ENCODE measurements around the gene NAALADL1. TPM values are rescaled to one million over a fixed set of nuclear protein-coding genes. Genes with fewer than 3 reads are reported as not detected.
A peak's percentile ranks its signal among the peaks of the same experiment; 100 is the strongest.

The NAALADL1 gene
- total RNA-seq, 1 donor from 2014 or later, result 13.4 TPM

- ChIA-PET CTCF (no interaction called here), POLR2A (no interaction called here)
- no peaks in the 10 kb centered on the region for H3K36me3 Mint-ChIP-seq (ENCODE audit: low read depth)
- H3K27me3 Mint-ChIP-seq, result no peaks in the 10 kb centered on the region
- no peak overlapping the region for H3K27ac Mint-ChIP-seq
- H3K4me1 Mint-ChIP-seq, result peaks cover 7% of the 10 kb centered on the region
- no peak overlapping the region for H3K4me3 Mint-ChIP-seq
- H3K9me3 Mint-ChIP-seq, result no peaks in the 10 kb centered on the region
- no peak for ATAC-seq (ENCODE audit: low read depth)
- TF ChIP-seq CTCF (IDR thresholded peaks at IDR 0.05), result no peak
- intact Hi-C loops (cut with micrococcal nuclease), result no loop called here
- DNase-seq, result no peak
Observed at GRCh38 chr11:65002706-65003105, 55.6 kb downstream of the NAALADL1 start.

DNA sequence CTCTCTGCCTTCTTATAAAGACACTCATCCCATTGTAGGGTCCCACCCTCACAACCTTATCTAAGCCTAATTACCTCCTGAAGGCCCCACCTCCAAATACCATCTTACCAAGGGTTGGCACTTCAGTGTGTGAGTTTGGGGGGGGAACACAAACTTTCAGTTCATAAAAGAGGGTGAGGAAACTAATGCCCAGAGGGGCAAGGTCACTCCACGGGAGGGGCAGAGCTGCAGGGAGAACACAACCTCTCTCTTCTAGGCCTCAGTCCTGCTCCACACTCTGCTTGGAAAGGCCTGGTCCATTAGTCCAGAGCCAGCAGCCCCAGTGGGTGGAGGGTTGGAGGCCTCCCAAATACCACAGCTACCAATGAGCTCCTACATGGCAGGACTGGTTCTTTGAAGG lies 58.9 kb downstream of the NAALADL1 start:
- no peak for TF ChIP-seq CTCF (IDR thresholded peaks at IDR 0.05)
- intact Hi-C loops (cut with micrococcal nuclease), result no loop called here
- H3K9me3 Mint-ChIP-seq, result no peaks in the 10 kb centered on the region
- H3K36me3 Mint-ChIP-seq (ENCODE audit: low read depth), result no peaks in the 10 kb centered on the region
- H3K4me3 Mint-ChIP-seq, result no peak overlapping the region
- H3K27ac Mint-ChIP-seq, result no peak overlapping the region
- ATAC-seq (ENCODE audit: low read depth) (no peak), DNase-seq (no peak)
- H3K27me3 Mint-ChIP-seq, result no peaks in the 10 kb centered on the region
- POLR2A ChIA-PET, result interaction anchor here (0.6 kb wide), 1 partner anchor 9 kb away, joined by 11 read pairs; no protein-coding TSS in a partner anchor
- peaks cover 19% of the 10 kb centered on the region for H3K4me1 Mint-ChIP-seq
- CTCF ChIA-PET, result interaction anchor here (1.3 kb wide), 1 partner anchor 13 kb away, joined by 4 read pairs; no protein-coding TSS in a partner anchor

DNA sequence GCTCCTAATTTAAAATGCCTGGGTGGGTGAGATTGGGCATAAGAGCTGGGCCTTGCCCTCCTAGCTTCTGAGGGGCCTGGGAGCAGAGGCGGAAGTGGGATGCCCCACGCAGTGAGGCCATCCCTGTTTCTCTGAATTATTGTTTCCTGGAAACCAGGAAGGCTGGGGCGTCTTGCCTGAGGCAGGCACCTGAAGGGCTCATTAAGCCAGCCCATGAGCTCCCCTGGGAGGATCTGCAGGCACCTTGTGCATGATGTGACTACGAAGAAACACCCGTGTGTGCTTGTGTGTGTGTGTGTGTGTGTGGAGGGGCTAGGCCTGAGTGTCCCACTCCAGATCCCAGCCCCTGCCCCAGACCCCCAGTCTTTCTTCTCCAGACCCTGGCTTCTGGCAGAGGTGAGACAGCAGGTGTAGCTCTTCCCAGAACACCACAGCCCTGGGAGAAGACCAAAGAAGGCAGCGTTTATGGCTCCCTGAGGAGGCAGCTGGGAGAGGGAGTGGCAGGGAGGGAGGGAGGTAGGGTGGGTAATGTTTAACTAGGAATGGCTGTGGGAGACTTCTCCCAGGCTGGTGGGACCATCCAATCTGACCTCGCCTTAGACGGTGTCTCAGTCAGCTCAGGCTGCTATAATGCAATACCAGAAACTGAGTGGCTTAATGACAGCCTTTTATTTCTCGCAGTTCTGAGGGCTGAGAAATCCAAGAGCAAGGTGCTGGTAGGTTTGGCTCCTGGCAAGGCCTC lies 59.5 kb downstream of the NAALADL1 start:
- POLR2A ChIA-PET, result no interaction called here
- DNase-seq, result no peak
- no peak overlapping the region for H3K27ac Mint-ChIP-seq
- no peaks in the 10 kb centered on the region for H3K9me3 Mint-ChIP-seq
- no peak overlapping the region for H3K4me3 Mint-ChIP-seq
- CTCF ChIA-PET, result interaction anchor here (1.3 kb wide), 1 partner anchor 14 kb away, joined by 4 read pairs; no protein-coding TSS in a partner anchor
- no peak for ATAC-seq (ENCODE audit: low read depth)
- intact Hi-C loops (cut with micrococcal nuclease), result no loop called here
- no peak for TF ChIP-seq CTCF (IDR thresholded peaks at IDR 0.05)
- no peaks in the 10 kb centered on the region for H3K27me3 Mint-ChIP-seq
- peaks cover 19% of the 10 kb centered on the region for H3K4me1 Mint-ChIP-seq
- no peaks in the 10 kb centered on the region for H3K36me3 Mint-ChIP-seq (ENCODE audit: low read depth)

DNA sequence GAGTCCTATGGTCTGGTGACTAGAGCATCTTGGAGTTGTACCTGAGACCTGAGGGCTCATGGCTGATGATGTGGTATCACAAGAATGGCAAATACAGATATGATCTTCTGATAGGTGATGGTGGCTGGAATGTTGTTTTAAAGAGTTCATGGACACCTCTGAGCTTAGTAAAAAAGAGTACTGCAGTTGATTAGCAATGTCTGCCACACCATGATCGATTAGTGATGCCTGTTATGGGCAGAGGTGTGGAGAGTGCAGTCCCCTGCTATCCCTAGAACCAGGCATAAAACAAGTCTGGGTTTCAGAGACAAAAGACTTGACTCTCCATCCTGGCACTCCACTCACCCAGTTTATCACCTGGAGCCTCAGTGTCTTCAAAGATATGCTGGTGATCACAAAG lies 60.2 kb downstream of the NAALADL1 start:
- Mint-ChIP-seq H3K4me3 (no peak overlapping the region), H3K36me3 (ENCODE audit: low read depth) (no peaks in the 10 kb centered on the region), H3K27ac (peak overlapping the region; percentile 3), H3K9me3 (no peaks in the 10 kb centered on the region), H3K27me3 (no peaks in the 10 kb centered on the region), H3K4me1 (peaks cover 19% of the 10 kb centered on the region)
- POLR2A ChIA-PET, result no interaction called here
- ATAC-seq (ENCODE audit: low read depth), result no peak
- DNase-seq, result no peak
- no peak for TF ChIP-seq CTCF (IDR thresholded peaks at IDR 0.05)
- CTCF ChIA-PET, result interaction anchor here (3.8 kb wide), 1 partner anchor 16 kb away, joined by 12 read pairs; the partner anchor contains the start of gene ARL2
- intact Hi-C loops (cut with micrococcal nuclease), result no loop called here

DNA sequence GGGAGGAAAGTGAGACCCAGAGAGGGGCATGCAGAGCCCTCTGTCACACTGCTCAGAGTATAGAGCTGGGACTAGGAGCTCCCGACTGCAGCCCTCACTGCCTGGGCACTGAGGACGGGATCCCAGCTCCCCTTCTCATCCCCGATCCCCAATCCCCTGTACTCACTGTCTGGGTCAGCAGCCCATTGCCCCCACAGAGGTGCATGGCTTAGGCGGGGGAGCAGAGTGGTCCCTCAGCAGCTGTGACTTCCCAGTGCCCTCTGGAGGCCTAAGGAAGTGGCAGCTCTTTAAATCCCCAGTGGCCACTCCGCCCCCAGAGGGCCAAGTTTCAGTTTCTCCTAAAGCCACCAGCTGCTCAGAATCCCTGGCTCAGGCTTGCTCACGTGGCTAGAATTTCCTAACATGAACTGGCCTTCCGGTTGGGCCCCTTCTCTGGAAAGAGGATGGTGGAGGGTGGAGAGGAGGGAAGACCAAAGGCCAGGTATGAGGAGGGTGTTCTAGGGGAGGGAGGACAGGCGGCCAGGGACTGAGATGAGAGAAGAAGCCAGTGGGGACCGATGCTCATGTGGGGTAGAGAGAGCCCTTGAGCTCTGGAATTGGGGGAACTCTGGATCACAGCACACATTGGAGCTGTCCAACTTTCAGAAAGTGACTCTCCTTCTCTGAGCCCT lies 61.5 kb downstream of the NAALADL1 start, which contains the start of gene BATF2:
BATF2 (minus strand) TSS at position 262 of the 671 bp plus-strand sequence; CDS start at position 205, 57 bp downstream.
- peaks cover 20% of the 10 kb centered on the region for H3K4me1 Mint-ChIP-seq
- H3K36me3 Mint-ChIP-seq (ENCODE audit: low read depth), result no peaks in the 10 kb centered on the region
- TF ChIP-seq CTCF (IDR thresholded peaks at IDR 0.05), result no peak
- ChIA-PET POLR2A (interaction anchor here (0.5 to 1.6 kb wide), 7 partner anchors 17 to 187 kb away, joined by 3 to 9 read pairs (median 3); partner anchors contain the start of genes ARL2 and MAJIN), CTCF (interaction anchor here (0.8 to 3.8 kb wide), 4 partner anchors 11 to 149 kb away, joined by 3 to 12 read pairs (median 8); partner anchors contain the start of genes ARL2 and MAJIN)
- H3K4me3 Mint-ChIP-seq, result peak within 1 kb of the TSS; percentile 70
- DNase-seq (peak; percentile 33), ATAC-seq (ENCODE audit: low read depth) (peak; percentile 88)
- H3K27ac Mint-ChIP-seq, result peak within 1 kb of the TSS; percentile 66
- intact Hi-C loops (cut with micrococcal nuclease), result loop anchor here (1.0 kb wide), 1 partner anchor 150 kb away; no protein-coding TSS in a partner anchor
- H3K9me3 Mint-ChIP-seq, result no peaks in the 10 kb centered on the region
- H3K27me3 Mint-ChIP-seq, result no peaks in the 10 kb centered on the region

Measured in activated B cell treated with CpG ODN at 0.5 μM for 24 hours (primary cell).